ENCODE measurements around the gene ADARB2.
"Not testable (repeated sequence)": the region's sequence is repeated elsewhere in the genome, so short reads cannot be mapped to it uniquely, and the experiment has no call there.

ADARB2 gene

GRCh38 chr10:1327759-1328158, 409.6 kb downstream of the ADARB2 start:
- no peak for DNase-seq (ENCODE audit: low read depth in 2 of 2)

DNA sequence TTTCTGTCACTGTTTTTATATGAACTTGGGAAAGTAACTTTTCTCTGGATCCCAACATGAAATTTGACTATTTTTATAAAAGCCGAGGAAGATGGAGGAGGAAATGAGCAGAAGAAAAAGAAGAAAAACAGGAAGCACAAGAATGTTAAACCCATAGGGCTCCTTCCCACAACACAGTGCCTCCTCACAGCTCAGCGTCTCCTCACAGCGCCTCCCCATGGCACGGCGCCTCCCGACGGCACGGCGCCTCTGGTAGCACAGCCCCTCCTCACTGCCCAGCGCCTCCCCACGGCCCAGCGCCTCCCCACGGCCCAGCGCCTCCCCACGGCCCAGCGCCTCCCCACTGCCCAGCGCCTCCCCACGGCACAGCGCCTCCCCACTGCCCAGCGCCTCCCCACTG, 410.8 kb downstream of the ADARB2 start:
- not testable (repeated sequence) for DNase-seq (ENCODE audit: low read depth in 2 of 2)

DNA sequence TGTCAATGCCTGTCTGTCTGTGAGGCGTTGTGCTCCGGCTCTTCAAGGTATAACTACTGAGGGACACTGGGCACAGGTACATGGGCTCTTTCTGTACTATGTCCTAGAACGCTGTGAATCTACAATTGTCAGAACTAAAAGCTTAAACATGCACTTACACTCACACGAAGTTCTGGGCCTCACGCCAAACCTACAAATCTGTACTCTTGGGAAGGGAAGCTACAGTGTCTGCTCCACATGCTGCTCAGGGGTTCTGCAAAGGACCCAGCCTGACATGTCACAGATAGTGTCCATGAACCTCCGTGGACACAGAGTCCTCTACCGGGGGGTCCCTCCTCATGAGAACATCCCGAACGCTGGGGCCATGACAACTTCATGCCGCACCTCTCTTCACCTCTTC, 412.4 kb downstream of the ADARB2 start:
- DNase-seq (ENCODE audit: low read depth in 2 of 2): no peak

DNA sequence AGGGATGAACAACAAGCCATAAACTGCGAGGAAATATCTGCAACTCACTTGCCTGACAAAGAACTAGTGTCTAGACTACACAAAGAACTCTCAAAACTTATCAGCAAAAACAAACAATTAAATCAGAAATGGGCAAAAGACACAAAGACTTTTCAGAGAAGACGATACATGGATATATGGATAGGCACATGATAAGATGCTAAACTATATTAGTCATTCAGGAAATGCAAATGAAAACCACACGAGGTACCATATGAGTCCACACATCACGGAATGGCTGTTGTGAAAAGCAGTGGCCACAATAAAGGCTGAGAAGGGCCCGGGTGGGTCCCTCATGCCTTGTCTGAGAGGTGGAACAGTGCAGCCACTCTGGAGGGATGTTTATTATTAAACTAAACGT, 413.4 kb downstream of the ADARB2 start:
- DNase-seq (ENCODE audit: low read depth in 2 of 2): no peak

DNA sequence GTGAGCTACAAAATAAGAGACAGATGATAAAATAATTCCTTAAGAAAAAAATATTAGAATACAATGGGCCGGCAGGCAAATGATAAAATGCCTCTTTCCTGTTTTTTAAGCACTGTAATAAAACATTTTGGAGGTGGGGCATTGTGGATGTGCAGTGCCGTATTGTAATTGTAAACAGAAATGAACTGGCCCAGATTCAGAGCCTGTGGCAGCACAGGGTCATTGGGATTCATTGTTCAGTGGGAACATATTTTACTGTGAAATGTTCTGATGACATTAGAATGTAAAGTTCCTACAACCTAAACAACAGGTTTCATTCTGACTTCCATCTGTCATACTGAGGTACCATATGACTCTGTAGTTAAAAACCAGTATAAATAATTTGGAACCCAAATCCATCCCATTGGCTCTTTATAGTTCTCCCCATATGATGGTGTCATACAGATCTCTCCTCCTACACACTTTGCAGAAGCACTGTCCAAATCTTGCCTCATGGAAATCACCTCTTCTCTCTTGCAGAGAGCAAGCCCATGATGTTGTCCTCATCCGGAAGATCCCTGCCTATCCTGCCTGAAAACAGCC, 416.5 kb downstream of the ADARB2 start:
- no peak for DNase-seq (ENCODE audit: low read depth in 2 of 2)

GRCh38 chr10:1316809-1317143, 420.5 kb downstream of the ADARB2 start:
- no peak for DNase-seq (ENCODE audit: low read depth in 2 of 2)

DNA sequence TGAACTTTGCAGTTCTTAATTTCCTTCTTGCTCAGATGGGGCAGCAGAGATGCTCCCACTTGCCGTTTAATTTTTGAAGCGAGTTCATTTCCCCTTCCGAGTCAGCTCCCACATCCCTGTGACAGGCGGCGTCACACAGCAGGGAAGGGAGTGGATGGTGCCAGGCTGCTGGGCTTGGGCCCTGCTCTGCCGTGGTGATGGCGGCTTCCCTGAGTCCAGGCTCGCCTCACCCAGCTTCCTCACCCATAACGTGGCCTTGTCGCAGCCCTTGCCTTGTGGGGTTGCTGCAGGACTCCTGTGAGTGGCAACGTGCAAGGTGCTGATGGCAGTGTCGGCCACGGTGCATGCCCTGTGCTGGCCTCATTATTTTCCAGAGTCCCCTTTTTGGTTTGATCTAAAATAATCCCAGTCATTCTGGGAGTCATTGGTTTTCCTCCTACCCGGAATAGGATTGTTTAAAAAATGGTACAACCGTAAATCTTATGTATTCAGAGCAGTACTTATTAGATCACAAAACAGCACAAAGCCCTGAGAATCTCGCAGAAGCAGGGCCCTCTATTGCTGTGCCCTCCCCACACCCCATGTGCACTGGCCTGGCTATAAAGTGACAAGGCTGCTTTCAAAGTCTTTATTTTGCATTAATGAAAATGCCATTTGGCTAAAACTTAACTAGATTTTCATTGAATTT, 421.1 kb downstream of the ADARB2 start:
- no peak for DNase-seq (ENCODE audit: low read depth in 2 of 2)

- no peak for DNase-seq (ENCODE audit: low read depth in 2 of 2)
Measured at GRCh38 chr10:1315178-1315577, 422.1 kb downstream of the ADARB2 start.

- DNase-seq (ENCODE audit: low read depth in 2 of 2): no peak
Measured at GRCh38 chr10:1311726-1312125, 425.6 kb downstream of the ADARB2 start.

DNA sequence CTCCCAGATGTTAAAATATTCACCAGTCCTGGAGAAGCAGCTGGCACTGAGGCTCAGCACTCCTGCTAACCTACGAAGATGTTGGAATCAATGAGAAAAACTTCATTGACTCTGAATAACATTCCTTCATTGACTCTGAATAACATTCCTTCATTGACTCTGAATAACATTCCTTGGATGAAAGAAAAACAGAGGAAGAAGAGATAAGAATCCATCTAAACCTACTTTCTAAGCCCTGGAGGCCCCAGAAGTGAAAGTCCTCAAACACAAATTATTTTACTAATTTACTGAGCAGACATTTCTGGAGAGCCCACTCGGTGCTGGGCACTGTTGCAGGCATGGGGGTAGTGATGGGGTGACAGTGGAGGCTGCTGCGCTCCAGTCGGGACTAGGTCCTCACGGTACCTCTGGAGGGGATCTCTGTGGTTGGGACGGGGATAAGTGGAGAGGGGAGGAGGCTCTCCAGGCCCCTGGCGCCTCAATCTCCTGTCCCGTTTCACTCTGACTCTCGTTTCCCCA, 427.0 kb downstream of the ADARB2 start:
- no peak for DNase-seq (ENCODE audit: low read depth in 2 of 2)

- DNase-seq (ENCODE audit: low read depth in 2 of 2): no peak
Measured at GRCh38 chr10:1309617-1310270, 427.6 kb downstream of the ADARB2 start.

GRCh38 chr10:1308962-1309616, 428.2 kb downstream of the ADARB2 start:
- no peak for DNase-seq (ENCODE audit: low read depth in 2 of 2)

- no peak for DNase-seq (ENCODE audit: low read depth in 2 of 2)
Measured at GRCh38 chr10:1308173-1308961, 429.0 kb downstream of the ADARB2 start.

DNA sequence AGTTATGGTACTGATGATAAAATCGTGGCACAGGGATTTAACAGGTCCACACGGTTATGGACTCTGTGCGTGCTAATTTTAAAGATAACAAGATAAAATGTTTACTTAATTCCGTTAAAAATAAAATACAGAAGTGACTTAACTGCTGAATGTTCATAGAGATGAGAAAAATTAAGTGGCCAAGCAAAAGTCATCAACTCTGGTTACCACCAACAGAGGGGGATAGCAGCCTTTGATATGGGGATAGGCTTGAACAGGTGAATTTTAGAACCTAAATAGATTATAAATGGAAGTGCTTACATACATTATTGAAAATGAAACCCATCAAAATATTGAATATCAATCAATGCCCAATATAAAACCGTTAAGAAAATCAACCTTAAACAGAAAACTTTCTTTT, 436.2 kb downstream of the ADARB2 start:
- DNase-seq (ENCODE audit: low read depth in 2 of 2): no peak

DNA sequence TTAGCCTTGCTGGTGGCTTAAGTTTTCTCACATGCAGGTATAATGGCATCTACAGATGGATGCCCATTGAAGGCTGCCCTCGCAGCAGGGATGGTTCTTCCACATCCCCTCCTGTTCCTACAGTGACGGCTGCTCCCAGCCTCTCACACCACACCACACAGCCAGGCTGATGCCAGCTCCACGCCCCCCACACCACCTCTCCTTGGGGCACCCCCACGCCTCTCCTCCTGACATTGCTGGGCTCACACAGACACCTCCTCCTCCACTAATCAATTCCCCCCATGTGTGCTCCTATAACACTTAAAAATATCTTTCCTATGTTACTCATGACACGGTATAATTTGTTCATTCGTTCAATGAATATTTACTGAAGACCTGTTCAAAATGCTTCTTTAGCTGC, 437.1 kb downstream of the ADARB2 start:
- DNase-seq (ENCODE audit: low read depth in 2 of 2): no peak

DNA sequence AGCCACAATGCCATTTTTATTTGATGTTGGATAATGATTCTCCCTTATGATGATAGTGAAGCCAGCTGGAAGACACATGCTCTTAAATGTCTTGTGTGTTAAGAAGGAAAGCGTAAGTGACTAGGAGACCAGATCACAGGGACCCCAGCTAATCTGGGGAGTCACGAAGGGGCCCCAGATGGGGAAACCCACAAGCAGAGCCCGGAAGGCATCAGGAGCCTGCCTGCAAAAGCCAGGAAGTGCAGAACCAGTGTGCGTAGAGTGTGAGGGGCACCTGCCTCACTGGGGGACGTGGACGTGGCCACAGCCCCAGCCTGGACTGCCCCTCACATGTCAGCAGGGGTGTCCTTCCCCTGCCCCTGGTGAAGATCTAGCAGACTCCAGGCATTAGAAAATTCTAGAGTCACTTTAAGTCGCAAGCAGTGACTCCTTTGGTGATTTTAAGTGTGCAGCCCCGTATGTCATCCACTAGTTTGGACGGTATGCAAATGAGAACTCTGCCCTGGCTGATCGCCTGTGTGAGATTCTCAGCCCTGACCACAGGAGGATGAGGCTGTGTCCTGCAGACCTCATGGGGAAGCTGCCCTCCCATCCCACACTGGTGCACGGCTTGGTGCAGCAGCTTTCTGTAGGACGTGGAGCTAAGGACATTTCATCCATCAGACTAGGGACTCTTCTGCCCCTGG, 438.1 kb downstream of the ADARB2 start:
- DNase-seq (ENCODE audit: low read depth in 2 of 2): no peak

GRCh38 chr10:1297566-1298301, 439.6 kb downstream of the ADARB2 start:
- DNase-seq (ENCODE audit: low read depth in 2 of 2): no peak

DNA sequence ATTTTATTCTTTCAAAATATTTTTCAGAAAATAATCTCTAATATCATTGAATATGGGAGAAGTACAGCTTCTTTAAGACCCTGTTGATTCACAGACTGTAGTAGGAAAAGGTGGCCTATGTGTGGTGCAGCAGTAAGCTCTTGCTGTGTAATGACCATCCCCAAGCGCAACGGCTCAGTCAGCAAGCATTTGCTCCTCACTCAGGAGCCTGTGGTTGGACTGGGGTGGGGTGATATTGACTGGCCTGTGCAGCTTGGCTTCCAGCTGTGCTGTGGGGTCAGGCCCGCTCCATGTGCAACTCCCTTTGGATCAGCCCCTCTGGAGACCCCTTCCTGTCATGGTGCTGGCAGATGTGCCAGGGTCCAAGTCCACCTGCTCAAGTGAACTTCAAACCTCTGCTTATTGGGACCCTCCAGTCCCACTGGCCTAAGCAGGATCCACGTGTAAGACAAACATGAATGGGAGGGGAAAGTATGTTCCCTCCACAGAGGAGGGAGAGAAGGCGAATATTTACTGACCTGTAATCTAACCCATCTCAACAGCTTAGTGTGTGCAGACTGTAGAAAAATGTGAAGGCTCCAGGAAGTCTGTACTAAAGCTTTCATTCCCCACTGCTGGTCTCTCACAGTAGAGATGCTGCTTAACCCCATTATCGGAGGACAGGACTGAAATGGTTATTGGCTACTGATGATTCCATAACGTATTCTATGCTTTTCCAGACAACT, 441.4 kb downstream of the ADARB2 start:
- no peak for DNase-seq (ENCODE audit: low read depth in 2 of 2)

DNA sequence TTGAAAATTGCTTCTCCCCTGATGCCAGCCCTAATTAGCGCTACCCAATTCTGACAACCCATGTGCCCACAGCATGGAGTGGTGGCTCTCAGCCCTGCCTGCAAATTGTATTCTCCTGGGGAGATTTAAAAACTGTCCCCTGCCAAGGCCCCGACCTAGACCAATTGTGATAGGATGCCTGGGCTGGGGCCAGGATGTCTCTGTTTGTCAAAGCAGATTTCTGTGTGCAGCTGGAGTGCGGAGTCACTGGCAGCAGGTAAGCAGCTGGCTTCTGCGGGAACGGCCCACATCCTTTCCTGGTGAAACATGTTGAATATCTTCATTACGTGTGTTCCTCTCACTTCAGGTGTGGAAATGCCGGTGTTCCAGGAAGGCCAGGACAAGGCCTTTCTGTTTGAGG, 442.6 kb downstream of the ADARB2 start:
- no peak for DNase-seq (ENCODE audit: low read depth in 2 of 2)

Measured in stimulated activated CD8-positive, alpha-beta memory T cell treated with anti-CD3 and anti-CD28 coated beads, Interleukin-15, amount 100 ng/mL, for 48 hours (primary cell).